Right cardiac atrium (tissue), 5 donors: ENCODE data around the gene KRT72. TPM values are rescaled to one million over a fixed set of nuclear protein-coding genes. Genes with fewer than 3 reads are reported as not detected.

Experiments
- ATAC-seq, 2 donors: fragments of 200-7000 bp; cut with Tn5 transposase; one replicate each; pipeline versions ENCODE4 v1.8.0 to v1.9.1; 2020; ENCODE audit warnings: moderate library complexity in 2 of 2, mild to moderate bottlenecking in 1 of 2
- DNase-seq, 3 donors: peaks; one replicate each; pipeline ENCODE4 v3.0.0-alpha.2; 2020
- H3K27ac ChIP-seq: one replicate; pipeline ENCODE4 v1.5.1; 2013; ENCODE audit warnings: mild to moderate bottlenecking, low read length, control low read depth, moderate library complexity
- H3K27me3 ChIP-seq: one replicate; pipeline ENCODE4 v1.6.1; 2013; ENCODE audit not compliant: control insufficient read depth, insufficient read depth
- H3K4me1 ChIP-seq: one replicate; pipeline ENCODE4 v1.6.1; 2013; ENCODE audit warnings: low read length; ENCODE audit not compliant: control insufficient read depth, insufficient read depth
- H3K4me3 ChIP-seq: one replicate; pipeline ENCODE4 v1.5.1; 2013; ENCODE audit warnings: low read length, control low read depth
- H3K9me3 ChIP-seq: one replicate; pipeline ENCODE4 v1.6.1; 2013; ENCODE audit warnings: low read length; ENCODE audit not compliant: control insufficient read depth
- WGBS: extraction: QIAGEN DNeasy Blood & Tissue Kit; methylation state at CpG from one replicate; pipeline ENCODE4 v1.1.7; 2013; 5-methylcytosine and 5-hydroxymethylcytosine counted together
- intact Hi-C, 4 donors: fragments of 100-400 bp; cut with DNase I; formaldehyde crosslinking; loops; one replicate each; pipeline versions ENCODE4 v1.11.0 to v1.14.0; 2022 to 2023
- polyA plus RNA-seq: library from polyadenylated mRNA; stranded (reverse); fragments of 200-250 nt; gene quantifications from one replicate; pipeline ENCODE4 v1.2.3, GENCODE V29; 2013
- total RNA-seq, 4 donors: library from RNA; stranded (reverse); fragmentation: NEBNext Ultra II Directional; extraction: Animal tissue kit (Norgen Biotek cat#: 25700); gene quantifications; one replicate each; pipeline ENCODE4 v1.2.1, GENCODE V29; 2021
- donor health status: healthy with polysubstance abuse.
- donor health status: DM: no; HTN: yes; CAD: no.
- donor health status: DM: no; HTN: no; CAD: no.
- donor health status: DM: no; HTN: yes; CAD: no; lungs with severe emphysema.
- donor health status: DM: yes; HTN: yes; CAD: no.

Gene KRT72
- total and polyA plus RNA-seq, 5 donors = not detected

DNA sequence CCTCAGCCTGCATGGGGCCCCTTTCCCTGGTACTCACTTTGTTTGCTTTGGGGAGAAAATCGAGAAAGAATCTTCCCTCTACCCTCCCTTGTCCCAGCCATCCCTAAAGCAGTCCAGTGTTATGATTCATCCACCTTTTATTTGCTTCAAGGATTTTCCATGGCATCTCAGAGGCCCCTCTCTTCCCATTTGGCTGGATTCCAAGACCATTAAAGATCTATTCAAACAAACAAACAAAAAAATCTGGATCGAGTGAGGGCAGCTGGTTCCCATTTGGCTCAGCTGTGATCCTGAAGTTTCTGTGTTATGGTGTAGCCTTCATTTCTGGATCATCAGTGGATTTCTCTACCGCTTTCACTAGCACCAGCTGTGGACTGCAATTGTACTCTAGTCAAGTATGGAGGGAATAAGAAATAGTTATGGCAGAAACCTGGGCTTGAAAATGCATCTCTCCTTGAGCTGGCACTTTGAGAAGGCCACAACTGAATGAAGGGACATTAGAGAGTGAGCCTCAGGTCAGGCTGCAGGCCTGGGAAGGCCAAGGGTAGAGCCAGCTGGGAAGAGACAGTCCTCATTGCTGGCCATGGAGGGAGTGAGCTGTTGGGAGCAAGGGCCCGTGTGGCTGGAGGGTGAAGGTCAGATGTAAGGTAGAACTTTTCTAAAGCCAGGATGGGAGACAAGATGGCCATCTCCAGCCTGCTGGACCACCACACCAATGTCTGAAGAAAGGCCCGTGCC, 62.0 kb downstream of the KRT72 start:
- intact Hi-C loops = no loop called here
- Histone ChIP-seq H3K27me3 (no peaks in the 10 kb centered on the region), H3K27ac (no peak overlapping the region), H3K4me3 (no peak overlapping the region), H3K9me3 (no peaks in the 10 kb centered on the region), H3K4me1 (no peaks in the 10 kb centered on the region)
- ATAC-seq (no peak), DNase-seq (no peak)
- 62% methylated on average over 5 of the region's 5 CpGs for WGBS

DNA sequence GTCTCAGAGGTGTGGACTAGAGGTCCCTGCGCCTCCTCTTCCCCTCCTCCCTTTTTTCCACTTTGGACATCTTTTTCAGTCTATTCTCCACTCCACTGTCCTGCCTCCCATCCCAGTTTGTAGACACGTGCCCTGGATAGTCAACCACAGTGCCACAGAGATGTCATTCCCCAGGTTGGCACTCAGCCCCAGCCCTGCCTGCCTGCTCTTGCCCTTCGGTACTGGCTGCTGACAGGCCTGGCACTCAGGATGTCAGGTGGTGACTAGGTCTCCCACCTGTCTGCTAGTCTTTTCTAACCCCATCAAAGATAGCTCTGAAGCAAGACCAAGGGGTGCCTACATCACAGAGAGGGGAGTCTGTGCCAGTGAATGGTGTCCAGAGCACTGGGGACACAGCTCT, 64.2 kb downstream of the KRT72 start:
- 70% methylated on average over 3 of the region's 3 CpGs for WGBS
- intact Hi-C loops = no loop called here
- no peak for ATAC-seq

More for the DNA sequence above, 64.2 kb downstream of the KRT72 start:
- Histone ChIP-seq H3K27ac (no peak overlapping the region), H3K4me1 (no peaks in the 10 kb centered on the region), H3K4me3 (no peak overlapping the region), H3K9me3 (no peaks in the 10 kb centered on the region), H3K27me3 (no peaks in the 10 kb centered on the region)
- DNase-seq = no peak

Other genes starting within 250 kb of the KRT72 start
- gene KRT85, start 234.0 kb downstream of the KRT72 start, total RNA-seq = not detected
- not detected for gene KRT85, start 234.0 kb downstream of the KRT72 start, polyA plus RNA-seq
- not detected for gene KRT84, start 215.8 kb downstream of the KRT72 start, total RNA-seq
- not detected for gene KRT84, start 215.8 kb downstream of the KRT72 start, polyA plus RNA-seq
- not detected for gene KRT82, start 195.1 kb downstream of the KRT72 start, total RNA-seq
- gene KRT82, start 195.1 kb downstream of the KRT72 start, polyA plus RNA-seq = not detected
- gene KRT75, start 167.1 kb downstream of the KRT72 start, total RNA-seq = not detected
- gene KRT75, start 167.1 kb downstream of the KRT72 start, polyA plus RNA-seq = 0.07 TPM
- gene KRT6B, start 149.3 kb downstream of the KRT72 start, total RNA-seq = not detected
- not detected for gene KRT6B, start 149.3 kb downstream of the KRT72 start, polyA plus RNA-seq
- gene KRT6C, start 127.7 kb downstream of the KRT72 start, total RNA-seq = not detected
- gene KRT6C, start 127.7 kb downstream of the KRT72 start, polyA plus RNA-seq = not detected
- gene KRT6A, start 108.2 kb downstream of the KRT72 start, total RNA-seq = not detected
- gene KRT6A, start 108.2 kb downstream of the KRT72 start, polyA plus RNA-seq = not detected
- gene KRT5, start 81.1 kb downstream of the KRT72 start, total RNA-seq = not detected
- gene KRT5, start 81.1 kb downstream of the KRT72 start, polyA plus RNA-seq = 0.07 TPM
- gene KRT71, start 48.3 kb downstream of the KRT72 start, total RNA-seq = not detected
- not detected for gene KRT71, start 48.3 kb downstream of the KRT72 start, polyA plus RNA-seq
- 1 to 10 TPM in 2 of 4 donors, under 1 TPM in 2; 0.47 to 2.2 (median 1.2) TPM for gene KRT74, start 27.6 kb downstream of the KRT72 start, total RNA-seq
- gene KRT74, start 27.6 kb downstream of the KRT72 start, polyA plus RNA-seq = 0.14 TPM
- gene KRT73, start 17.1 kb upstream of the KRT72 start, total RNA-seq = not detected
- not detected for gene KRT73, start 17.1 kb upstream of the KRT72 start, polyA plus RNA-seq
- gene KRT2, start 50.7 kb upstream of the KRT72 start, total RNA-seq = not detected
- not detected for gene KRT2, start 50.7 kb upstream of the KRT72 start, polyA plus RNA-seq
- gene KRT1, start 78.9 kb upstream of the KRT72 start, total RNA-seq = not detected
- not detected for gene KRT1, start 78.9 kb upstream of the KRT72 start, polyA plus RNA-seq
- not detected for gene KRT77, start 102.1 kb upstream of the KRT72 start, total RNA-seq
- not detected for gene KRT77, start 102.1 kb upstream of the KRT72 start, polyA plus RNA-seq
- gene KRT76, start 175.9 kb upstream of the KRT72 start, total RNA-seq = not detected
- not detected for gene KRT76, start 175.9 kb upstream of the KRT72 start, polyA plus RNA-seq
- gene KRT3, start 194.7 kb upstream of the KRT72 start, total RNA-seq = not detected
- gene KRT3, start 194.7 kb upstream of the KRT72 start, polyA plus RNA-seq = not detected
- gene KRT4, start 212.7 kb upstream of the KRT72 start, total RNA-seq = not detected
- gene KRT4, start 212.7 kb upstream of the KRT72 start, polyA plus RNA-seq = 0.20 TPM
- not detected for gene KRT79, start 232.8 kb upstream of the KRT72 start, total RNA-seq
- gene KRT79, start 232.8 kb upstream of the KRT72 start, polyA plus RNA-seq = 0.09 TPM
- gene KRT78, start 247.5 kb upstream of the KRT72 start, total RNA-seq = not detected
- gene KRT78, start 247.5 kb upstream of the KRT72 start, polyA plus RNA-seq = 0.02 TPM